ENCODE data around the gene NCK2.

The NCK2 gene

DNA sequence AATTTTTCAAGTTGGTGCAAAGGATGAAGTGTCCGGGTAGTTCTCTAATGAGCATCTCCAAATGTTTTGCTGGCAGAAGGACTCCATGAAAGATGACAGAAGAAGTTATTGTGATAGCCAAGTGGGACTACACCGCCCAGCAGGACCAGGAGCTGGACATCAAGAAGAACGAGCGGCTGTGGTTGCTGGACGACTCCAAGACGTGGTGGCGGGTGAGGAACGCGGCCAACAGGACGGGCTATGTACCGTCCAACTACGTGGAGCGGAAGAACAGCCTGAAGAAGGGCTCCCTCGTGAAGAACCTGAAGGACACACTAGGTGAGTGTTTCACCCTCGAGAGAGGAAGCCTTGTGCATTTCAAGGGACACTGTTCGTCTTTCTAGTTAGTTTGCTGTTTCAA, 110.3 kb downstream of the NCK2 start:
- no peak for DNase-seq

DNA sequence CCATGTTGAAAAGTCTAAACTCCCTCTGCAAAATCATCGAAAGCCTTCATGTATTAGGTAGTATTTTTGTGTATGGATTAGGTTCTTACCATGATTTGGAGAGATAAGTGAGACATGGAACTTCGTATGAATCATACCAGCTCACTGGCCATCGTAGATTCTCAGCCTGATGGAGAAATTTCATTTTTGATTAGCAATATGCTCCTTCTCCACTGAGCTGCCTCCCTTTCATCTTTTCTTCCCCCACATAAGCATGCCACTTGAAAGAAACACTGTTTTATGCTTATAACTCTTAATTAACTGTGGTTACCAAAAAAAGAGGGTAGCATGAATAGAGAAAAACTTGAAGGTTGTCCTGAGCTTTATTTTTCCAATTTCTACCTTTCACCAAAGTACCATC, 111.9 kb downstream of the NCK2 start:
- no peak for DNase-seq

DNA sequence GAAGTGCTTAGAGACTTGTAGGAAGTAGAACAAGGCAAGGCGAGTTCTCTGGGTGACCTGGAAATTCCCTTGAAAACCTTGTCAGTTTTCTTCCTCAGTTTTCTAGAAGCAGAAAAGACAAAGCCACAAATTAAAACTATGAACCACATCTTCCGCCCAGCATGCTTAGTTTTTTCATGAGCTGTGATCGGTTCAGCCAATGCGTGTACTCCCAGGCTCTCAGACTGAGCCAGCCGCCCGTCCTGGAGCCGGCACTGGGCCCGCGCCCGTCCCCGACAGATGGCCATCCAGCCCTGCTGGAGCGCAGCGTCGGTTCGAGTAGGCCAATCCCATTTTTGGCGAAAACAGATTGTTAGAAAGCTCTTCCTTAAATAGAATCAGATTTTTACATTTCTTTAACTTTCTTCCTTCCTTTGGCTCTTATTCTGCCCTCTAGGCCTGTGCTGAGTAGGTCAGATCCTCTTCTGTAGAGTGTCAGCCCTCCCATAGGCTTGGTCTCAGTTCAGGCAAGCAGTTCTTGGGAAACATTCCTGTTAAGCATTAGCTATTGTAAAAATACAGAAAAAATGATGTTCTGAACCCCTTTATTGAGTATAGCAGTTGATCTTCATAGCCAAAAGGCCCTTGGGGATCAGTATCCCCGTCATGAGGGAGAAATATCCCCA, 112.5 kb downstream of the NCK2 start:
- DNase-seq, result no peak

DNA sequence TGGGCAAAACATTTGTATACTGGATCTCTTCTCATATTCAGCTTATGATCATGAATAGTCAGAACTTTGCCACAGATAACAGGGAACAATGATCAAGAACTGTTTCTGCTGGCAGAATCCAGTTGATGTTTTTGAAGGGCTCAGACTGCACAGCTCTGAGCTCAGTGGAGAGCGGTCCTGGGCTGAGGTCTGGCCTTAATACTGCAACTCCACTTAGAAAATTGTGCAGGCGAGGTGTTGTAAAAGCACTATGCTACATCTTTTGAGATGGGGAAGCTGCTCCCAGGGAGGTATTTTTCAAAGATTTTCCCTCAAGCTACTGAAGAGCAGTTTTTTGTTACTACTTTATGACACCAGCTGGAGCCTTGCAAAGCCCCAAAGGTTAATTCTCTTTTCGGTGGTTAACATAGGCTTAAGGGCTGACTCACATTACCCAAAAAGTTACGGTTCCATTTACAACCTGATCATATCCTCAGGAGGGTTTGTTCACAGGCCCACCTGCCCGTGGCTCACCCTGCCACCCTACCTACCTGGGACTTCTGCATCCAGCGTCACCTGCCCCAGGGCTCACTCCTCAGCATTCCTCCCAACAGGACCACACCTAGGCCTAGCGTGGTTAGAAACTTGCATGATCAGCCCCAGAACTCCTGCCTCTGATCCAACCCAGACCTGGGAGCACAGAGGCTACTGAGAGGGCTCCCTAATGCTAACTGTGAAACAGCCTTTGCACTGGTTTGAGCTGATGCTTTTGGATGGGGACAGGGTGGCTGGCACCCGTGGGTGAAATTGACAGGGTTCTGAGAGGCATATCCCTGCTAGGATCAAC, 114.4 kb downstream of the NCK2 start:
- DNase-seq, result no peak

DNA sequence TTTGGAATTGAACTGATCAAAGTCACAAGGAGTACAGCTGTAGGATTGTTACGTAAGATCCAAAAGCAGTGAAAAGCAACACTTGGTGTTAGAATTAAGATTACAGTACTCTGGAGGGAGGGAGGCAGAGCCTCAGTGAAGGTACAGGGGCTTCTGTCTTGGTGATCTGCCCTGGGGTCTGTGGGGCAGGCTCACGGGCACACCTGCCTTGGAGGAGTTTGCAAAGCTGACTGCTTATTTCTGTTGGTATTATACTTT, 114.9 kb downstream of the NCK2 start:
- no peak for DNase-seq

DNA sequence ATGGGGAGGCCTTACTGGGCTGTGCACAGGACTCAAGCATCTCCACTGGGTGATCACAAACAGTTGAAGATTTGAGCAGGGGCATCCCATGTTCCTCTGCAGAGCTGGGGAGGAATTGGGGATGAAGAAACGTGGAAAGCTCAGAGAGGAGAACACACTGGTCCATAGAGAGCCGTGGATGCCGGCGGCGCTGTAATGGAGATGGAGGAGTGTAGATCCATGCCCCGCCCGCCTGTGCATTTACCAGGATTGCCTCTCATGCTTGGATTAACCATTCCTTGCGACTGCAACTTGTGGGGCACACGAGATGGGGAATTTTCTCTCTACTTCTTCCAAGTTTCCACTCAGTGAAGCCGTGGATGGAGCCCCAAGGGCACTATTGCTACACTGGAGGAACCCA, 115.9 kb downstream of the NCK2 start:
- no peak for DNase-seq

DNA sequence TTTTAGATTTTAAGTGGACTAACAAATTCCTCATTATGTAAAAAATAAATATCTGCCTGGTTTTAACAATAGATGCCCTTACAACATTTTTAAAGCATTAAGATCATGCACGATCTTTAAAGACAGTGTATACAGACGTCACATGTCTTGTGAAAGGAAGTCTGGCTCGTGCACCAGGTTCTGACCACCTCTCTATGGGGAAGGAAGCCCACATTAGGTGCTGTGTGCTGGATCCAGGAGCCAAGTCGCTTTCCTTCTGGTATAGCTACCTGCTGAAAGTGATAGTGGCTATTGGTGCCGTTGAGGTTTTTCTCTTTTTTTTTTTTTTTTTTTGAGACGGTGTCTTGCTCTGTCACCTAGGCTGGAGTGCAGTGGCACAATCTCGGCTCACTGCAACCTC, 116.5 kb downstream of the NCK2 start:
- DNase-seq, result no peak

DNA sequence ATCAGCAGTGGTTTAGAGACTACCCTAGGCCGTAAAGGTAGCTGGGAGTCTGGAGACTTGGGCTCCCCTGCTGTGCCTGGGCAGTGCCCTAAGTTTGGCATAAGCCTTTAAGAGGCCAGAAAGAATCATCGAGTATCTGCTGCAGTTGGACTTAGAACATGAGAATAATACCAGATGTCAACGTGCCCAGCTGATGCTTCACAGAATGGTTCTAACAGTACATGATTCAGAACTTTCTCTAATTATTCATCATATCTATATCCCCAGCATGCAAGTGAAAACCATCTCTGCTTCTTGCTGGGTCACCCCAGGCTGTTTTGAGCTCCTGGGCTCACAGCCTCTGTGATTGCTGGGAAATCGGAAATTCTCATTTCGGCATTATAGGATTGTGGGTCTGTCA, 118.1 kb downstream of the NCK2 start:
- DNase-seq, result no peak

DNA sequence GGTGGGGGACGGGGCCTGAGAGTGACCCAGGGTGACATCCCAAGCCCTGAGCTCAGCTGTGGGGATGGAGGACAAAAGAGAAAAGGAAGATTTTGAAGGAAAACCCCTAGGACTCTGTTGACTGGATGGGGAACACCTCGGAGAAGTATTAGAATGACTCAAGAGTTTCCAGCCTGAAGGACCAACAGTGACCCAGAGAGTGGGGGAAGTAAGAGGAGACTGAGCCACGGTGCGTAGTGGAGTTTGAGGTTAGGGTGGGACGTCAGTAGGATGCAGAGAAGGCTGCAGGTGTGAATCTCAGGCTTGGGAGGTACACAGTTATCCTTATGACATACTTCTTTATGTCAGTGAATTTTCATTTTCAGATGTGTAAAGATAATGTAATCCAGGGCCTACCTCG, 119.5 kb downstream of the NCK2 start:
- DNase-seq, result no peak

DNA sequence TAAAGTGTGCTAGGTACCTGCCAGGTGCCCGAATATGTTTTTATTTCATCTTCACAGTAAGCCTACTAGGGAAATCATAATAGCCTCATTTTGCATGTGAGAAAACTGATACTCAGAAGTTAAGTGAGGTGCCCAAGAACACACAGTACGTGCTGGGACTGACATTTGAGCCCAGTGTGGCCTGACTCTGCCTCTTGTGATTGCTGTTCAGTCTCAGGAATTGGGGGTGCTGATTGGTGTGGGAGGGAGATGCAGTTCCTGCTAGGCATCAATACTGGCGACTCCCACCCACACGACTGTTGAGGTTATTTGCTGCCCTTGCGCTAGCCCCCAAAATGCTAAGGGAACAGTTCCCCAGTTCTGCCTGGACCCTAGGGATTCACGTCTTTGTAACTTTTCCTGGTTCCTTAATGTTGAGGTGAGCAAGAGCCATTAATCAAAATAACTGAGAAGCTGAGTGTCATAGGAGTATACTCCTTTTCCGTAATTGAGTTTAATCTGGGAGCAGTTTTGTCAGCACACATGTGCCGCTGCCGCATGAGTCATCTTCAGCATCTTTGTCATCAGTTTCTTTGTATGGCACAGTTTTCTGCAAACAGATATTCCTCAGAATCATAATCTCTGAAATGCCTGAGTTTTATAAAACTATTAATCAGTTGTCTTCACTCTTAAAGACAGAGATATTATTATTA, 120.7 kb downstream of the NCK2 start:
- DNase-seq, result no peak

DNA sequence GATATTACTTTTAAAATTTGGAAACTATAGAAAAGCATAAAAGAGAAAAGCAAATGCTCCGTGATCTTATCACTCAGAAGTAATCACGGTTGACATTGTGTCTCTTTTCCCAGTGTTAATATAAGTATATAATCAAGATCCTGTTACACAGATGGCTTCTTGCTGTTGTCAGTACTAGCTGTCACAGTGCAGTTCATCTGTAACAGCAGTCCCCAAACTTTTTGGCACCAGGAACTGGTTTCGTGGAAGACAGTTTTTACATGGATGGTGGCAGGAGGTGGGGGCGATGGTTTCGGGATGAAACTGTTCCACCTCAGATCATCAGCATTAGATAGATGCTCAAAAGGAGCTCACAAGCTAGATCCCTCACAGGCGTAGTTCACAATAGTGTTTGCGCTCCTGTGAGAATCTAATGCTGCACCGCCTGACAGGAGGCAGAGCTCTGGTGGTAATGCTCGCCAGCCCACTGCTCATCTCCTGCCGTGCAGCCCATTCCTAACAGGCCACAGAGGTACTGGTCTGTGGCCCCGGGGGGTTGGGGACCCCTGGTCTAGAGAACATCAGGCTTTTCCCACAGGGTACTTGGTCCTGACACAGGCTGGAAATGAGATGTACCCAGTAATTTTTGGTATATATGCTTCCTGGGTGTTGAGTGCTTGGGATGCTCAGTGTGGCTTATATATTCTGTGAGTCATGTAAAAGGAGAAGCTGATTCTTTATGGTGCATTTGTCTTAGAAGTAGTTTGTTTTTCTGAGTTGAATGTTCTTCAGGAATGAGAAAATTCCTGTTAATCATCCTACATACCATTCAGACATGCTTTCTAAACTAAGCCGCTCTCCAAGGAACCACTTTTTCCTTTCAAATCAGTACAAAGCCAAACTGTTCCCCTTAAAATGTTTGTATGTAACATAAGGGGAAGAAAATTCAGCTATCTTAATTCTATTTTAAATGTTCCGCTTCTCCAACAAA, 121.8 kb downstream of the NCK2 start:
- no peak for DNase-seq

DNA sequence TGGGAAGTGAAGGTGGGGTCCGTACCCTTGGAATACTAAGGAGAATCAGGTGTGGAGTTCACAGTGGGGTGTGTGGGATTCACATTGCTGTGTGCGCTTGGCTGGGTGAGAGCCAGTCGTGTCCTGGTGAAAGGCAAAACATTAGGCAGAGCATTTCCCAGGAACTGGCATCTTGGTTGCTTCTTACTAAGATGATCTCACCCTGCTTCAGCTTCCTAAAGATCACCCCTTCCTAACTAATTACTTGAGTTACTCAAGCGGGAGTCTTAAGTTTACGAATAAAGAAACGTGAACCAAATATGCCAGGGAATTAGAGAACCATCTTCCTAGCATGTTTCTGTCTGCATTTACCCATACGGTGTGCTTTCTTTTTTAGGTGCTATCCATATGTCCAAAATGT, 122.9 kb downstream of the NCK2 start:
- DNase-seq, result no peak

DNA sequence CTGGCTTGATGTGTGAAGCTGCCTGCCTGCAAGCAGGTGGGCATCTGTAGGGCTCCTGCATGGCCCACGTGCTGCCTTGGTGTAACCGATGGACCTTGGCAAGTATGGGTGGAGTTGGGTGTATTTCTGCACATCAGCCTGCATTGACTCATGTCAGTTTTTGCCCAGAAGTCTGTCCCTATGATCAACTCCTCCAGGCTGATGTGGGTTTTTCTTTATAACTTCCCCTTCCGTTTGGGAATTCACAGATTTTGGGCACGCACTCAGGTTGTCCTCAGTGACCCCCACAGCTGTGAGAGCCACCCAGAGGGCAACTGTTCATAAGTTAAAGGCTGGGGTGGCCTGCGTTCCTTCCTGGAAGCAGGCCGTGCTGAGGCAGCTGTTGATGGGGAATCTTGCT, 123.3 kb downstream of the NCK2 start:
- no peak for DNase-seq

DNA sequence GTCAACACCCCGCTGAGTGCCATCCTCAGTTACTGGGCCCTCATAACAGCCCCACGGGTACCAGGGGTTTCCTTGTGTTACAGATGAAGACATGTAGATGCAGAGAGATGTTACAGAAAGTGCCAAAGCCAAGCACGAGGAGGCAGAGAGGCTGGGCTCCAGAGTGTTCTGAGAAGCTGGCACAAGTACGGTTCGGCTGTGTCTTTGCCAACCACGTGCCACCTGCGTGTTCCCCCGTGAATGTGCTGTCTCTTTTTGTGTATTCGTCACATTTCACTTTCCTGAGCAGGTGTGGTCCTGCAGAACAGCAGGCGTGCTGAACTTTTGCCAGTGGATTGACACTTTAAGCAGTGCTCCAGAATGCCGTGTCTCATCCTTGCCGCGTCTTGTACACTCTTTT, 124.6 kb downstream of the NCK2 start:
- no peak for DNase-seq

DNA sequence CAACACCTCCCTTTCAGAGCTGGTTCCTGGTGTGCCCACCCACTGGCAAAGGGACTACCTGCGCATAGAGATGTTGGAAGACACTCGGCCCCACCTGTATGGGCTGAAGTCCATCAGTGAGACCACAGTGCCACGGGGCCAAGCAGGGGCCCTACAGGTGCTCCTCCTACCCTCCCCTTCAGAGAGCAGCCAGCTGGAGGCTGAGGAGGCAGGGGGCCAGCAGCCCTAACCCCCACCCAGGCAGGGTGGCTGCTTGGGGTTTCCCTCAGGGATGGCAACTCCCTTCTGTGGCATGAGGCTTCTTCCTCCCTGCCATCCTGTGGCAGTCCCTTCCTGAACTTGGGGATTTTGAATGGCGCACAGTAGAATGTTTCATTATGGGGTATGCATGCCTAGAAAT, 125.3 kb downstream of the NCK2 start:
- DNase-seq, result no peak

DNA sequence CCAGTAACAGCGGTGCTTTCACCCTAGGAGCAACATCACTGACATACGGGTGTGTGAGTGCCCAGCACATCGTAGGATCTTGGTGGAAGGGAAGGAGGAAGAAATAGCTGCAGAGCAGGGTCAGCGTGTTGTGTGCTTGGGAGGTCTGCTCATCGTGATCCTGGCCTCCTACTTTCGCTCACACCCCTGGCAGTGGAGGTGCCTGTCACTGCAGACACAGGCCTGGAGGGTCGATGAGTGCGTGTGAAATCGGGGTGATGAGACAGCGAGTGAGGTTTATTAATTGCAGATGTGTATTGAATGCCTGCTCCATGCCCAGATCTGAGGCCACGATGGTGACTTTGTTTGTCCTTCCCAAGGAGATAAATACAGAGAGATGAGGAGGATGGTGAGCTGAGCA, 126.1 kb downstream of the NCK2 start:
- no peak for DNase-seq

DNA sequence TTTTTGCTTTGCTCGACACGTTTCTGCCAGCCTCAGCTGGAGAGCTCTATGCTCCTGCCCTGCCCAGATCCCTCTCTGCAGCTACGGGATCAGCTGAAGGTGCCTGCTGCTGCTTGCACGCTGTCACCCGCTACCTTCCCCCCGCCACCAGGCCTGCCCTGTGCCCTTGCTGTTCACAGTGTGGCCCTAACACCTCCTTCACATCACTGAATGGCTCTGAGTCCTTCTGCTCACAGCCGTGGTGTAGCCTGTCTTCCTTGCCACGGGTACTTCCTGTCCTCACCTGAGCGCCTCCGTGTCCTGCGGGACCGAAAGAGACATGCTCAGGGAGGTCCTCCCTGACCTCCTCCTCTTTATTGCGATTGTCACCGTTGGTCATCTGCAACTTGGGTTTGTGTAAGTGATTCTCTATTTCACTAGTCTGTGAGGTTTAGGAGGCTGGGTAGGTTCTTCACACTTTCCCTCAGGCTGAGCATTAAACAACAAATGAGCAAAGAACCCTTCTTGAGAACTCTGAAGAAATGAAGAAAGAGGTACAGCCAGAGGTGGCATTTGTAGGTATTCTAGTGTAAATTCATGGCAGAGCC, 127.5 kb downstream of the NCK2 start:
- no peak for DNase-seq

DNA sequence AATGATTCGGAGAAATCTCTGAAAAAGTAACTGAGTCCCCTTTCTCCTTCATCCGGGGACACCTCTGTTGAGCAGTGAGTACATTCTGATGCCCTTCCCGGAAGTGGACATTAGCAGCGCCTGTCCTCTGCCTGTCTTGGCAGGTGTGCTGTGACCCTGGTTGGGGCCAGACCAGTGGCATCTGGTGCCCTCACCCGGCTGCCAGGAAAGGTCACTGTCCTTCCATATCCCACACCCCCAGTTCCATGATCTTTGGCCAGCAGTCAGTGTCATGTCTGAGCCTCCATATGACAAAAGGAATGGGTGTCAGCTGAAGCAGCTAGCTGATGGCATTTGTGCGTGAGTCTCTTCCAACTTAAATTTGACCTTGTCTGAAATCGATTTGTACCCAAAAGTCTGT, 128.1 kb downstream of the NCK2 start:
- no peak for DNase-seq

DNA sequence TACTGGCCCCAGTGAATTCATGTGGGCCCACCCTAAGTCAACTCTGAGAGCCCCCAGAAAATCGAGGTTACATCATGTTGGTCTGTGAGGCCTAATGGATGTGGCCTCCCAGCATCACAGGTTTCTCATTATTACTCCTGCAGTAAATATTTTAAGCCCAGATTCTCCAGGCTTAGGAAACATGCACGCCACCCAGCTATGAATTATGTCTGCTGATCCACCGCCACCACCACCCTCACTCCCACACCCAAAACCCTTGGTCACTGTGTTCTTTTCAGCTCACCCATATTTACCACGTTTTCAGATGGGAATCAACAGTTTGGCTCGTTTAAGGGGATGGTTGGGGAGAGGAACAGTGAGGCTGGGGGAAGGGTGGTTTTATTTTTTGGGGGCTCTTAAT, 128.6 kb downstream of the NCK2 start:
- peak; percentile 32 for DNase-seq

DNA sequence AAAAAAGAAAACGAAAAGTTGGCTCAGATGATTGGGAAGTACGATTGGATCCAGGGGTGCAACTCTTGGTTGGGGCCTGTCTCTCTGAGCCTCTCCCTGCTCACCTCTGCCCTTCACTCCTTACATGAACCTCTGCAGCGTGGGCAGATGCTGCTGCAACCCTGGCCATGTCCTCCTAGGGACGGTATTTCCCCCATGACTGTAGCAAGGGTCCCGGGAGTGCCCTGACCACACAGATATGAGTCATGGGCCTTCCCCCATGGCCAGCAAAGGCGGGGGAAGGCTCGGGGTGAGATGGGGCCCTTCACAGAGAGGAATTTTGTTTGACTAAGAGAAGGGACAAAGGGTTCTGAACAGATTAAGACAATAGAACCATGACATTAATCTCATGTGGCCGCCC, 129.0 kb downstream of the NCK2 start:
- DNase-seq, result peak; percentile 53

DNA sequence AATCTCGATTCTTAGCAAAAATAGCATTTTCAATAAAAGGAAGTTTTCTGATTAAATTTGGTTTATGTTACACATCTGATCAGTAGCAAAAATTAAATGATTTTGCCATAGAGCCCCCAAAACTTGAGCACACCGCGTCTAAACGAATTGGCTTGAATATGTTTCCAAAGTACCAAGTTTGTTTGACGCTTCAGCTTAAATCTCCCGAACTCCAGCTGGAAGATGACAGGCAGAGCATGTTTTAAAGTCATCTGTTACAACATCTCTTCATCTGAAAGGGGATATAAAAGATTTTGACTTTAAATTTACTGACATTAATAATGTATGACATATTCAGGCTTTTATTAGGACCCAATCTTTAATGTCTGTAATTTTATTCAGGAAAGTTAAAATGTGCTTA, 129.8 kb downstream of the NCK2 start:
- DNase-seq, result no peak

DNA sequence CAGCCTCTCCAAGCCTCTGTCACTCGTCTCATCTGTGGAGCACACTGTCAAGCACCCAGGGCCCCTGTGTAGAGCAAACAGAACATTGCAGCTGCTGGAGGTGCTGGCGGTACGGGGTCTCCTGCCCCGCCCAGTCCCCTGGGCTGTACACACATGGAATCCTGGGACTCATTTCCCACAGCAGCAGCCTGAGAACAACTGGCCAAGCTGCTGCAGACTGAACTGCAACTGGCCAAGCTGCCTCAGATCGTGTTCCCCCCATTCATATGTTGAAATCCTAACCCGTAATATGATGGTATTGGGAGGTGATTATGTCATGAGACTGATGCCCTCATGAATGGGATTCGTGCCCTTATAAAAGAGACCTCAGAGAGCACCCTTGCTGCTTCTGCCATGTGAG, 130.5 kb downstream of the NCK2 start:
- no peak for DNase-seq

DNA sequence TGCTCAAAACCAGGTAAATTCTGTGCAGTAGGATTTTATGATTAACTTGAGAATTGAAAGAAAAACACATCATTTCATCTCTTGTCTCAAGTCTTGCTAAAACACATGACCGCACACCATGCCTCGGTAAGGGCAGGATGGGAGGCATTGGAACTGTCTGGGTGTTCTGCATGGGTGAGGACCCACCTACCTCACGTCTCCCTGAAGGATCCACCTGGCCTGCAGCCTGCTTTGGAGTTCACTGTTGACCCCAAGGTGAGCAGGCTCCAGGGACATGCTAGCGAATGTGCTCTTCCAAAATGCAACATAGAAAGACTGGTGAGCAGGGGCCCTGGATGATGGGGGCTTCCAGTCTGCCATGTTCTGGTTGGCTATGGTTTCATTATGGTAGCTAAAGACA, 131.5 kb downstream of the NCK2 start:
- DNase-seq, result no peak
